ENCODE measurements around the gene HHEX.

GRCh38 chr10:92692080-92692671, 2.4 kb downstream of the HHEX start:
- TF ChIP-seq CTCF (conservative IDR thresholded peaks at IDR 0.05; ENCODE audit: low read depth, low read length) (no peak), EZH2phosphoT487 (IDR thresholded peaks at IDR 0.05; ENCODE audit: borderline replicate concordance, low read length) (no peak)

Measured in PC-3 (cell line).